Activated T-helper 1 cell treated with anti-CD3 and anti-CD28 coated beads, Interleukin-12 subunit alpha, Interleukin-12 subunit beta, Interleukin-2, Interleukin-4 antibody, amounts not matched to agents 30 ng/mL and 10 ng/mL and 1 ng/mL, durations not matched to agents 14 hours and 24 hours and 36 hours (primary cell): ENCODE results near the gene MLH3. TPM values are rescaled to one million over a fixed set of nuclear protein-coding genes. Genes with fewer than 3 reads are reported as not detected.

ENCODE experiments used
- DNase-seq: peaks from one replicate; pipeline ENCODE4 v3.0.0; 2021; ENCODE audit warnings: low spot score
- H3K27ac Mint-ChIP-seq: one replicate; pipeline ENCODE4 v1.8.0; 2021; ENCODE audit warnings: mild to moderate bottlenecking, mixed read lengths
- H3K27me3 Mint-ChIP-seq: one replicate; pipeline ENCODE4 v1.8.0; 2022; ENCODE audit warnings: mild to moderate bottlenecking, moderate library complexity, mixed read lengths; ENCODE audit not compliant: insufficient read depth
- H3K36me3 Mint-ChIP-seq: one replicate; pipeline ENCODE4 v1.8.0; 2021; ENCODE audit warnings: low read depth, mixed read lengths
- H3K4me1 Mint-ChIP-seq: one replicate; pipeline ENCODE4 v1.8.0; 2021; ENCODE audit warnings: low read depth, mixed read lengths
- H3K4me3 Mint-ChIP-seq: one replicate; pipeline ENCODE4 v1.8.0; 2021; ENCODE audit warnings: mild to moderate bottlenecking, moderate library complexity, mixed read lengths
- H3K9me3 Mint-ChIP-seq: one replicate; pipeline ENCODE4 v1.8.0; 2021; ENCODE audit warnings: mixed read lengths
- intact Hi-C: fragments of 100-400 bp; cut with micrococcal nuclease; formaldehyde crosslinking; loops from one replicate; pipeline ENCODE4 v1.15.1; 2024
- total RNA-seq: library from RNA; stranded (reverse); gene quantifications from 2 replicates; pipeline ENCODE4 v1.2.3, GENCODE V29; 2022

Gene MLH3
- total RNA-seq, 1 donor from 2014 or later, result 28.3 TPM

- intact Hi-C loops, result loop anchor here (1.0 to 10.0 kb wide), 4 partner anchors 61 to 348 kb away; partner anchors contain the start of genes AREL1, DLST, EIF2B2 and FCF1
- H3K36me3 Mint-ChIP-seq, result peaks cover 21% of the 10 kb centered on the region
- peak overlapping the region; percentile 99 for H3K4me3 Mint-ChIP-seq
- no peak for DNase-seq
- H3K9me3 Mint-ChIP-seq, result no peaks in the 10 kb centered on the region
- peaks cover 31% of the 10 kb centered on the region for H3K4me1 Mint-ChIP-seq
- peak overlapping the region; percentile 96 for H3K27ac Mint-ChIP-seq
- H3K27me3 Mint-ChIP-seq, result no peaks in the 10 kb centered on the region
Measured at GRCh38 chr14:75063013-75063412, 11.7 kb upstream of the MLH3 start.

DNA sequence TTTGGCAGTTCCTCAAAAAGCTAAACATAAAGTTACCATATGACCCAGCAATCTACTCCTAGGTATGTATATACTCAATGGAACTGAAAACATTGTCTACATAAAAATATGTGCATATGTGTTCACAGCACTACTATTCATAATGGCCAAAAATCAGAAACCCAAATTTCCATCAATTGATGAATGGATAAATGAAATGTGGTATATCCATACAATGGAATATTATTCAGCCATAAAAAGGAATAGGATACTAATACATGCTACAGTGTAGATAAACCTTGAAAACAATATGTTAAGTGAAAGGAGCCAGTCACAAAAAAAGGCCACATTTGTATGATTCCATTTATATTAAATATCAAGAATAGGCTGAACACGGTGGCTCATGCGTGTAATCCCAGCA, 9.2 kb upstream of the MLH3 start:
- peaks cover 30% of the 10 kb centered on the region for H3K36me3 Mint-ChIP-seq
- no peak overlapping the region for H3K27ac Mint-ChIP-seq
- no peak overlapping the region for H3K4me3 Mint-ChIP-seq

DNA sequence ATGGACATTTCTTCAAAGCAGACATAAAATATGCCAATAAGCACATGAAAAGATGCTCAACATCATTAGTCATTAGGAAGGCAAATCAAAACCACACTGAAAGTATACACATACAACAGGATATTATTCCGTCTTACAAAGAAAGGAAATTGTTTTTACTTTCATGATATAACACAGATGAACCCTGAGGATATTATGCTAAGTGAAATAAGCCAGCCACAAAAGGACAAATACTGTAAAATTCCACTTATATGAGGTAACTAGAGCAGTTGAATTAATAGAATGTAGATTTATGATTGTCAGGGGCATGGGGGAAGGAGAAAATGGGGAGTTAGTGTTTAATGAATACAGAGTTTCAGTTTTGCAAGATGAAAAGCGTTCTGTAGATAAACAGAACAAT, 8.4 kb upstream of the MLH3 start:
- H3K4me1 Mint-ChIP-seq, result peaks cover 49% of the 10 kb centered on the region
- H3K27ac Mint-ChIP-seq, result no peak overlapping the region
- DNase-seq, result no peak
- peaks cover 31% of the 10 kb centered on the region for H3K36me3 Mint-ChIP-seq
- H3K9me3 Mint-ChIP-seq, result no peaks in the 10 kb centered on the region
- no peaks in the 10 kb centered on the region for H3K27me3 Mint-ChIP-seq
- intact Hi-C loops, result loop anchor here (5.0 to 10.0 kb wide), 3 partner anchors 118 to 345 kb away; partner anchors contain the start of genes AREL1, DLST, FCF1 and TMED10
- H3K4me3 Mint-ChIP-seq, result no peak overlapping the region

More for the DNA sequence above, 9.2 kb upstream of the MLH3 start:
- no peaks in the 10 kb centered on the region for H3K27me3 Mint-ChIP-seq
- H3K4me1 Mint-ChIP-seq, result peaks cover 47% of the 10 kb centered on the region
- intact Hi-C loops, result loop anchor here (5.0 to 10.0 kb wide), 3 partner anchors 117 to 346 kb away; partner anchors contain the start of genes AREL1, DLST, FCF1 and TMED10
- DNase-seq, result no peak
- H3K9me3 Mint-ChIP-seq, result no peaks in the 10 kb centered on the region

DNA sequence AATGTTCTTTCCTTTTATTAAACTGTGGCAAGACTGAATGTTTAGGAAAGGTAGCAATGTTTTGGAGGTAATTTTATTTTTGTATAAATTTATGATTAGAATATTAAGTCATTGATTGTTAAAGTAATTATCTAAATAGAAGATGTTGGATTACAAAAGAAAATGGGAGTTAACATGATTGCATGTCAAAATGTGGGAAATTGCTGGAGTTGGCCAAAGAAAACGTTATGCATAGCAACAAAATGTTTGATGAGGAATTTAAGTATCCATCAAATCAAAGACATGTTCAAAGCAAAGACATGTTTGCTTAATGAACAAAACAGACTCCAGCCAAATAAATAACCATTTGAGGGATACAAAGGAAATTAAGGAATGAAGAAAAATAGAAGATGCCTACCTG, 3.2 kb upstream of the MLH3 start:
- Mint-ChIP-seq H3K27me3 (no peaks in the 10 kb centered on the region), H3K36me3 (peaks cover 26% of the 10 kb centered on the region), H3K27ac (no peak overlapping the region), H3K9me3 (no peaks in the 10 kb centered on the region), H3K4me3 (no peak overlapping the region), H3K4me1 (peaks cover 45% of the 10 kb centered on the region)
- no peak for DNase-seq
- intact Hi-C loops, result no loop called here

- Mint-ChIP-seq H3K27ac (peak overlapping the region; percentile 2), H3K36me3 (peaks cover 30% of the 10 kb centered on the region), H3K4me3 (no peak overlapping the region), H3K9me3 (no peaks in the 10 kb centered on the region), H3K4me1 (peaks cover 46% of the 10 kb centered on the region), H3K27me3 (no peaks in the 10 kb centered on the region)
- no peak for DNase-seq
- intact Hi-C loops, result no loop called here
Measured at GRCh38 chr14:75053396-75054291, 2.4 kb upstream of the MLH3 start.

GRCh38 chr14:75051556-75051899, 261 bp upstream of the MLH3 start:
- H3K9me3 Mint-ChIP-seq, result no peaks in the 10 kb centered on the region
- intact Hi-C loops, result loop anchor here (1.0 kb wide), 3 partner anchors 13 to 49 kb away; partner anchors contain the start of genes ACYP1, EIF2B2 and ZC2HC1C
- peaks cover 35% of the 10 kb centered on the region for H3K36me3 Mint-ChIP-seq
- H3K27ac Mint-ChIP-seq, result peak overlapping the region; percentile 92
- DNase-seq, result no peak
- H3K27me3 Mint-ChIP-seq, result no peaks in the 10 kb centered on the region
- H3K4me3 Mint-ChIP-seq, result peak overlapping the region; percentile 90
- H3K4me1 Mint-ChIP-seq, result peaks cover 58% of the 10 kb centered on the region

DNA sequence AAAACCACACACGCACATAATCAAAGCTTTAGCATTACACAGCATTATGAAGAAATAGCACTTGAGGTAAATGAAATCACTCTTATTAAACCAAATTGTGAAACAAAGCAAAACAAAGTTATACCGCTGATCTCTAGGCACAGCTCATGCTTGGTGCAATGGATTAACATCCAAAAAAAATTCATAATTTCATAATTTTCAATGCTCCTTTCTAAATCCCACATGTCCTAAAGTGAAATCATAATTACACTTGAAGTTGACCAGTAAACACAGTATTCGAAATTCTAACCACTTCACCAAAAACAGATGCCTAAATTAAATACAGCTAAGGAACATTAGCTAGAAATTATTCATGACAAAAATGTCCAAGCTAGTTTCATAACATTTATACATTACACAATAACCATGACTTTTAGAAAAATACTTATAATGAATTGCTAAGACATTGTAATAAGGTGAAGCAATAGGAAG, 1.5 kb downstream of the MLH3 start:
- intact Hi-C loops, result no loop called here
- H3K4me3 Mint-ChIP-seq, result peak overlapping the region; percentile 90
- H3K4me1 Mint-ChIP-seq, result peaks cover 65% of the 10 kb centered on the region
- DNase-seq, result no peak
- peak overlapping the region; percentile 56 for H3K27ac Mint-ChIP-seq
- no peaks in the 10 kb centered on the region for H3K9me3 Mint-ChIP-seq
- H3K36me3 Mint-ChIP-seq, result peaks cover 37% of the 10 kb centered on the region
- no peaks in the 10 kb centered on the region for H3K27me3 Mint-ChIP-seq

- Mint-ChIP-seq H3K27me3 (no peaks in the 10 kb centered on the region), H3K27ac (no peak overlapping the region), H3K36me3 (peaks cover 35% of the 10 kb centered on the region), H3K4me1 (peaks cover 70% of the 10 kb centered on the region), H3K9me3 (no peaks in the 10 kb centered on the region), H3K4me3 (no peak overlapping the region)
- intact Hi-C loops, result no loop called here
- no peak for DNase-seq
Measured at GRCh38 chr14:75049136-75049535, 2.1 kb downstream of the MLH3 start.

DNA sequence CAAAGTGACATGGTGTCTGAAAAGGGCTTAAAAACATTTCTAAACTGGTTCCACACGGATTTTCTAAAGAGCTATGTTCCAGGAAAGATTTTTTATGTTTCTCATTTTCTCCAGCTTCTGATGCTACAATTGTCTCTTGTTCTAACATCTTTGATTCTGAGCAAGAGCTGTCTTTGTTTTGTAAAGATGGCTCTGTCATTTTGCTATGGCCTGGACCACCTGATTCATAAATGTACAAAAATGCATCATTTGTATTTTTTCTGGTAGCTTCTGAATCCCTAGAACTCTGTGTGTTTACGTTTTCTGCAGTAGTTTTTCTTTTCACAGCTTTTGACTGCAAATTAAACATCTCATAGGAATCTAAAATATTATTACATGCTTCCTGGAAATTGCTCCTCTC, 3.2 kb downstream of the MLH3 start:
- intact Hi-C loops, result no loop called here
- H3K27me3 Mint-ChIP-seq, result no peaks in the 10 kb centered on the region
- DNase-seq, result no peak
- no peak overlapping the region for H3K27ac Mint-ChIP-seq
- H3K36me3 Mint-ChIP-seq, result peaks cover 36% of the 10 kb centered on the region
- peaks cover 62% of the 10 kb centered on the region for H3K4me1 Mint-ChIP-seq
- H3K9me3 Mint-ChIP-seq, result no peaks in the 10 kb centered on the region
- no peak overlapping the region for H3K4me3 Mint-ChIP-seq

GRCh38 chr14:75047506-75047905, 3.8 kb downstream of the MLH3 start:
- H3K9me3 Mint-ChIP-seq, result no peaks in the 10 kb centered on the region
- peak overlapping the region; percentile 36 for H3K27ac Mint-ChIP-seq
- intact Hi-C loops, result no loop called here
- peaks cover 36% of the 10 kb centered on the region for H3K36me3 Mint-ChIP-seq
- H3K4me3 Mint-ChIP-seq, result peak overlapping the region; percentile 48
- no peak for DNase-seq
- peaks cover 56% of the 10 kb centered on the region for H3K4me1 Mint-ChIP-seq
- no peaks in the 10 kb centered on the region for H3K27me3 Mint-ChIP-seq

DNA sequence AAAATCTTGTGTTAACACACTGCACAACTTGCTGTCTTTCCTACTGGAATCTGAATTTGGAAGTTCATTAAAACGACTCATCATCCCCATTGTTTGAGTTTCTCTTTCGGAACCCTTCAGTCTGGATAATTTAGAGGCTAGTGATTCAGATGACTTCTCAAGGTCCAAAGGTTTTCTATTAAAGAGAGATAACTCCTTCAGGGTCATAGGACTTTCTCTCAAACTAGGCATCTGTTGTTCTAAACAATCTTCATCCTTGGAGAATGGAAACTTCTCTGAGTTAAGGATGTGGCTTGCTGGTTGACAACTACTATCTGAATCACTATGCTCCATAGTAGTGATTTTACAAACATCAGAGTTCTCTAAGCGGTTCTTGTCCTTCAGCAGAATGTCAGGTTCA, 4.4 kb downstream of the MLH3 start:
- no peaks in the 10 kb centered on the region for H3K9me3 Mint-ChIP-seq
- intact Hi-C loops, result no loop called here
- peak overlapping the region; percentile 48 for H3K4me3 Mint-ChIP-seq
- H3K36me3 Mint-ChIP-seq, result peaks cover 38% of the 10 kb centered on the region
- no peaks in the 10 kb centered on the region for H3K27me3 Mint-ChIP-seq
- DNase-seq, result no peak
- H3K27ac Mint-ChIP-seq, result peak overlapping the region; percentile 64
- H3K4me1 Mint-ChIP-seq, result peaks cover 56% of the 10 kb centered on the region

- H3K4me1 Mint-ChIP-seq, result peaks cover 56% of the 10 kb centered on the region
- no peaks in the 10 kb centered on the region for H3K27me3 Mint-ChIP-seq
- intact Hi-C loops, result no loop called here
- no peak overlapping the region for H3K4me3 Mint-ChIP-seq
- no peak for DNase-seq
- H3K36me3 Mint-ChIP-seq, result peaks cover 40% of the 10 kb centered on the region
- no peaks in the 10 kb centered on the region for H3K9me3 Mint-ChIP-seq
- no peak overlapping the region for H3K27ac Mint-ChIP-seq
Measured at GRCh38 chr14:75046275-75046674, 5.0 kb downstream of the MLH3 start.

DNA sequence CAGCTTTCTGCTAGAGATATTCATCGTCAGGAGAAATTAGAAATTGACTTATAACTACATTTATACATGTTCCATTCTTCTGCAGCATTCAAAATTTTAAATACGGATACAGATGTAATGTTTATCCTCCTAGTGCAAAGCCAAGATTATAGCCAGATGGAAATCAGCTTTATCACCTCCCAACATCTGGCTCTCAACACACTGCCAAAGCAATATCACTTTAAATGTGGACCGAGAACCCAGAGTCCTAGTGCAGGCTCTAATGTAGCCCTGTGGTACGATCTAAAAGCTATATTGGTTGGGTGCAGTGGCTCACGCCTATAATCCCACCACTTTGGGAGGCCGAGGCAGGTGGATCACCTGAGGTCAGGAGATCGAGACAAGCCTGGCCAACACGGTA, 6.5 kb downstream of the MLH3 start:
- Mint-ChIP-seq H3K4me1 (peaks cover 47% of the 10 kb centered on the region), H3K36me3 (peaks cover 42% of the 10 kb centered on the region), H3K27ac (no peak overlapping the region), H3K4me3 (no peak overlapping the region), H3K9me3 (no peaks in the 10 kb centered on the region), H3K27me3 (no peaks in the 10 kb centered on the region)
- DNase-seq, result no peak
- intact Hi-C loops, result no loop called here
